A673 (cell line): ENCODE results near the gene SUMO2.

Experiments used
- EZH2 ChIP-seq: fragments of 200-600 bp; sonication (generic); IDR thresholded peaks from 2 replicates; pipeline ENCODE4 v1.6.1; 2017; ENCODE audit warnings: borderline replicate concordance, low read depth, mild to moderate bottlenecking, mixed read lengths, antibody characterized with exemption, low read length; ENCODE audit not compliant: poor library complexity, severe bottlenecking
- TF ChIP-seq, protein P1 (sequence below): fragments of 300-800, 200-600 bp; sonication (generic); conservative IDR thresholded peaks from 2 replicates; pipeline ENCODE4 v1.5.1; 2017; ENCODE audit warnings: low read depth, mild to moderate bottlenecking, antibody characterized with exemption, low read length, moderate library complexity, mixed read lengths

DNA sequence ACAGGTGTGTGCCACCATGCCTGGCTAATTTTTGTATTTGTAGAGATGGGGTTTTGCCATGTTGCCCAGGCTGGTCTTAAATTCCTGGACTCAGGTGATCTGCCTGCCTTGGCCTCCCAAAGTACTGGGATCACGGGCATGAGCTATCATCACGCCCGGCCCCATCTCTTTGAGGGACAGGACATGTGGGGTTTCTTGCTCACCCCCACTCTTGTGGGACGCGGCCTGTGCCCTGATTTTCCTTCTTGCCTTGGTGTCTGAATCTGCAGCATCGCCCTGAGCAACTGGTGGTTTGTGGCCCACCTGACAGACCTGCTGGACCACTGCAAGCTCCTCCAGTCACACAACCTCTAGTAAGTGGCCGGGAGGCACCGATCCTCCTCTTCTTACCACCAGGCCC is 48.3 kb upstream of the SUMO2 start:
- TF ChIP-seq, protein P1, sequence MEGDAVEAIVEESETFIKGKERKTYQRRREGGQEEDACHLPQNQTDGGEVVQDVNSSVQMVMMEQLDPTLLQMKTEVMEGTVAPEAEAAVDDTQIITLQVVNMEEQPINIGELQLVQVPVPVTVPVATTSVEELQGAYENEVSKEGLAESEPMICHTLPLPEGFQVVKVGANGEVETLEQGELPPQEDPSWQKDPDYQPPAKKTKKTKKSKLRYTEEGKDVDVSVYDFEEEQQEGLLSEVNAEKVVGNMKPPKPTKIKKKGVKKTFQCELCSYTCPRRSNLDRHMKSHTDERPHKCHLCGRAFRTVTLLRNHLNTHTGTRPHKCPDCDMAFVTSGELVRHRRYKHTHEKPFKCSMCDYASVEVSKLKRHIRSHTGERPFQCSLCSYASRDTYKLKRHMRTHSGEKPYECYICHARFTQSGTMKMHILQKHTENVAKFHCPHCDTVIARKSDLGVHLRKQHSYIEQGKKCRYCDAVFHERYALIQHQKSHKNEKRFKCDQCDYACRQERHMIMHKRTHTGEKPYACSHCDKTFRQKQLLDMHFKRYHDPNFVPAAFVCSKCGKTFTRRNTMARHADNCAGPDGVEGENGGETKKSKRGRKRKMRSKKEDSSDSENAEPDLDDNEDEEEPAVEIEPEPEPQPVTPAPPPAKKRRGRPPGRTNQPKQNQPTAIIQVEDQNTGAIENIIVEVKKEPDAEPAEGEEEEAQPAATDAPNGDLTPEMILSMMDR = no peak
- no peak for TF ChIP-seq EZH2
